NCI-H1105 treated with DMSO at 0.1 percent for 48 hours (cell line): ENCODE results near the gene PSMB8.

Source experiments
- DNase-seq: peaks from one replicate; lab custom pipeline; 2025; lab: John Stamatoyannopoulos, UW

Gene PSMB8

DNA sequence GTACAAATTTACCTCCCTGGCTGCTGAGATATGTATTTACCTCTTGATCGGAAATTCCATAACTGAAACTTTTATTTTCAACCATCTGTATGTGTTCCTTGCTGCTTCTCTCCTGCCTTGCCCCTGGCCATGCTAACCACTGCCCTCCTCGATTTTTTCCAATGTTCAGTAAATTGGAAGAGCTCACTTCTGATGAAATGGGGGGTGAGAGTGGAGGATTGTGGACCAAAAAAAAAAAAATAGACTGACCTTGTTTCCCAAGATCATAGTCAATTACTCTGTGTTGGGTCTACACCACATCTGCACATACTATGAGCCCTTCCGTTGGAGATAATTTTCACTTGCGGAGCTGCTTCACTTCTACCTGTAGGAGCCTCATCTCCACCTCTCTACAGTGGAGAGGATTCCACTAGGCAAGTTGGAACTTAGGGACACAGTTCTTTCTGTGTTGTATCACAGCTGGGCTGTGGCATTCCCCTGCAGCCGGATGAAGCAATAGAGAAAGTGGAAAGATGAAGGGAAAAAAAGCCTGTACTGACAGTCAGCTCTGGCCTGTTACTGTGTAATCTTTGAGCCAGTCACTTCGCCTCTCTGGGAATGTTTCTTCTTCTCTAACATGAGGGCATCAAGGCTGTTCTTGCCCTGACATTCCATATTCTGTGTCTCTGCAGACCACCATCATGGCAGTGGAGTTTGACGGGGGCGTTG lies 11.8 kb upstream of the PSMB8 start:
- no peak for DNase-seq

DNA sequence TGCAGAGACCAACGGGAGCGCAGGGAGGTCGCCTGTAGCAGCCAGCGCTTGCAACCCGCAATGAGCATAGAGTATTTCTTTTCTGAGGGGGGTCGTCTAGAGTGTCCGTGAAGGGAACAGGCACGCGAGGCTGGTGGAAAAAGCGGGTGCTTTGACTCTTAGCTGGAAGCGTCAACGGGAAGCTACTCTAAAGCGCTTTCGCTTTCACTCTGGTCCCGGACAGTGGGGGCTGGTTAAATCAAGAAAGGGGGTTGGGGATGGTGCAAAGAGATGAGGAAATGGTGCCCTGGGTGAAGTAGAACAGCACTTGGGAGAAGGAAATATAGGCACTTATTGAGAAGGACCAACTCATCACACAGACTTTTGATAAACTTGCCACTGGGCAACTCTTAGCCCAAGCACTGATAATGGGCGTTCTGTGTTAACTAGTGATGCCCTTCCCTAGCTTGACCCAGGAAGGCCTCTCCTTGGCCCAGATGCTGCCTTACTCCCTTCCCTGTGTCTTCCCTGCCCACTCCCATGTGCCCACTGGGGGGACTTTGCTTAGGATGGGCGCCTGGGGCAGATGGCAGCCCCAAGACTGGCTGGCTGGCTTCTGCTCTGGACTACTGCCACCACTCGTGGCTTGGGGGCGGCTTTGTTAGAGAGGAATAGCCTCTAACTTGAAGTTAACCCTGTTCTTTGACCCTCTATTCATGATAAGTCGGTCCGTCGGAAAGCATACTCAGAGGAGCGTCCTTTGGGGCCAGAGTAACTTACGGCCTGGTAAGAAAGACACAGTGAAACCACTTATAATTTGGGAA lies 10.7 kb upstream of the PSMB8 start:
- no peak for DNase-seq

DNA sequence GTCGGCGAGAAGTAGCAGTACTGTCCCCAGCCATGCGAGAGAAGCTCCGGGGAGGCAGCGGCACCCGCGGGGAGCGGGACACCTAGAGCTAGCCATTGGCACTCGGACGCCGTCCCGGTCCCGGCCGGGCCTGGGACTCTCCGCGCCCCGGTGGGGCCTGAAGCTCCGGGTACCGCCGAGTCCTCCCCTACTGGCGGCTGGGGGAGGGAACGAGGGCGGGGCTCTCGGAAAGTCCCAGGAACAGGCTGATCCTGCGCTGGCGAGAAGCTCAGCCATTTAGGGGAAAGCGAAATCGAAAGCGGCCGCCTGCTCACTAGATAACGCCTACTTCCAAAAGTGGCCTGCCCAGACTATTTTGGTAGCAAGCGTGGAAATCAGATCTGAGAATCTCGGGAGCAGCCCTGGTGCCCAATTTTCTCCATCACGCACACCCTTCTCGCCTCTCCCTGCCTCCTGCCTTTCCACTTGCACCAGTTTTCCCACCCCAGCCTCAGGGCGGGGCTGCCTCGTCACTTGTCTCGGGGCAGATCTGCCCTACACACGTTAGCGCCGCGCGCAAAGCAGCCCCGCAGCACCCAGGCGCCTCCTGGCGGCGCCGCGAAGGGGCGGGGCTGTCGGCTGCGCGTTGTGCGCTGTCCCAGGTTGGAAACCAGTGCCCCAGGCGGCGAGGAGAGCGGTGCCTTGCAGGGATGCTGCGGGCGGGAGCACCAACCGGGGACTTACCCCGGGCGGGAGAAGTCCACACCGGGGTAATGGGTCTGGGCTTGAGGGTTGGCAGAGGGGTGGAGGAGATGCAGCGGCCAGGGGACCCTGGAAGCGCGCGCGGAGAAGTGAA lies 9.9 kb upstream of the PSMB8 start, which contains the start of the genes PSMB9 and TAP1:
PSMB9 (plus strand) TSS at position 652 of the 835 bp plus-strand sequence; CDS start at position 690, 38 bp downstream.
TAP1 (minus strand) TSS at position 164 of the 835 bp plus-strand sequence; CDS start at position 96, 68 bp downstream.
- peak; percentile 76 for DNase-seq

DNA sequence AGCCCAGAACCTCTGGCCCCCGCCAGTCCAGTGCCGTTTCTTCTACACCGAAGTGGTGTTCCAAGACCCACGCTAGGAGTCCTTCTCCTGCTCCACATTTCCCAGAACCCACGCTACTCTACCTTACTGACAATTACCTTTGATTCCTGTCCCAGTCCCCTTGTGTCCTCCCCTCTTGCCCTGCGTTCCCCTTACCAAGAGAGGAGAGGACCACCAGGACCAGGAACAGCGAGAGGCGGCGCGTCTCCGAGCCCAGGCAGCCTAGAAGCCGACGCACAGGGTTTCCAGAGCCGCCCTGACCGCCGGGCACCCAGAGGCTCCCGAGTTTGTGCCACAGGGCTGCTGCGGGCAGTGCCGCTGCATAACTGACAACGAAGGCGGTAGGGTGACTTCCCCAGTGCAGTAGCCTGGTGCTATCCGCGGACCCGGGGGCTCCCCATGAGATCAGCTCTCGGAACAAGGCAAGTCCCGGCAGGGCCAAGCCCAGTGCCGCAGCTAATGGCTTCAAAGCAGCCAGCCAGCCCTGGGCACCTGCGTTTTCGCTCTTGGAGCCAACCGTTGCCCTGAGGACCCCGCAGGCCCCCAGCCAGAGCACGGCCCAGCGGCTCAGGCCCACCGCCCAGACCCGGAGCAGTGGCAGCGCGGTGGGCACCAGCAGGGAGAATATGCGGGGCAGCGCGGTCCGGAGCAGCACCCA lies 9.1 kb upstream of the PSMB8 start:
- peak; percentile 50 for DNase-seq

DNA sequence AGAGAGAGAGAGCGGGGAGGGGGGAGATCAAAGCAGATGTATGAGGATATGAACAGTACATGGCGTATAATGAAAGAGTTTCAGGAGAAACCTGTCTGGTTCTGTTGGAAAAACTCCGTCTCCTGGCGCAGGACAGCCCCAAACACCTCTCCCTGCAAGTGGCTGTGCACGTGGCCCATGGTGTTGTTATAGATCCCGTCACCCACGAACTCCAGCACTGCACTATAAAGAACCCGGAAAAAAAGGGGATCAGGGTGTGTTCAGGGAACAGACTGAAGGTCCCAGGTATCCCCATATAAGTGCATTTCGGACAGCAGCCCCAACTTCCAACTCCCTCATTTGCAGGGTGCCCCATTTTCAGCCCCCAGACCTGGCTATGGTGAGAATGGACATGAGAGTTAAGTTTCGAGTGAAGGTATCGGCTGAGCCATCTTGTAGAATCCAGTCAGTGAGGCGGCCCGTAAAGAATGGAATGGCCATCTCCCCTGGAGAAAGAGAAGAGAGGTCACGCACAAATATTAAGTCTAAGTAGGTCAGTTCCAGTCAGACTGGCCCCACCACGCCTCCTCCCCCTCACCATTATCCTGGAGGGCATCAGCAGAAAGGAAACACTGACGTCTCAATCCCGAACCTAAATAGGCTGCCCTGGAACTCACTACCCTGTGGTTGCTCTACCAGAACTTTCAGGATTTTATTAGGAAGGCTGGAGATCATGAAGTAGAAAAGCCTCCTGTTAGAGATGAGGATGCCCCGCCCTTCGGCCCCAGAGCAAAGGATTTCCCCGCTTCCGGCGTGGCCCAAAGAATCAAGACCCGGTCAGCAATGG lies 8.4 kb upstream of the PSMB8 start:
- DNase-seq = no peak

DNA sequence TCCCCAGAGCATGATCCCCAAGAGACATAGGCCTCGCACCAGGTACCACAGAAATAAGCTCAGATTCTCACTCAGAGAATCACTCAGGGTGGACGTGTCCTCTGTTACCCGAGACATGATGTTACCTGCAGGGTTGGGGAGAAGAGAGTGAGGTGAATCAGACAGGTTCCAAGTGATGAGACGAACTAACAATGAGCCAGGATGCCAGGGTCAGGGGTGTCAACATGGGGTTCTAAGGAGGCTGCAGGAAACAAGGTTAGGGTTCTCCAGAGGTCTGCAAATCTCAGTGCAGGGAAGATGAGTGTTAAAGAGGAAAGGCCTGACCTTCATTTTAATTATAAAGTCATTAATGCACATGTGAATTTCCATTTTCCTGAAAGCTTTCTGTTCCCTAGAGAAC lies 7.2 kb upstream of the PSMB8 start:
- no peak for DNase-seq

DNA sequence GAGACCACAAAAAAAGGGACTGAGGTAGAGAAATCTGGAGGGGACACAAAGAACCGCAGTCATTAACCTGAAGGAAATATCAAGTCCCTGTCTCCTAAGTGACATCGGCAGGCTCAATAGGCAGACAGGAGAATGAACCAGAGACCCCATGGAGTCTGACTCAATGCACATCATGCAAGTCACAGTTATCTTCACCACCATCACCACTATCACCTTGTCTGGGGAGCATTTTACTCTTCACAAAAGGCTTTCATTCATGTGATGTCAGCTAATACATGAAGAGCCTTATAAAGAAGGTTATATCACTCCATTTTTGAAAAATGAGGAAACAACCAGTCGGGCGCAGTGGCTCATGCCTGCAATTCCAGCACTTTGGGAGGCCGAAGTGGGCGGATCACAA lies 5.3 kb upstream of the PSMB8 start:
- no peak for DNase-seq

DNA sequence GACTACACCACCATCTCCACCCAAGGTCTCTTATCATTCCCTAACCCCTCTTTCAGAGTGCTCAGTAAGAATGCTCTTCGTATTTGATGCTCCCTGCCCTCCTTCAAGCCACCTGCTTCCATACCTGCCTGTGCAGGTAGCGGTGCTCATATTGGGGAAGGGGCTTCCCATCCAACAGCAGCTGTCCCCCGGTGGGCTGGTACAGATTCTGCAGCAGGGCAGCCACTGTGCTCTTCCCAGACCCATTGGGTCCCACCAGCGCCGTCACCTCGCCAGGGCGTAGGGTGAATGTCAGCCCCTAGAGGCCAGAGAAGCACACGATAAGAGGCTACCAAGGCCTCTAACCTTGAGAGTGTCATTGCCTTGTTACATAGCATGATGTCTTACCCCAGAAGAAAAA lies 3.9 kb upstream of the PSMB8 start:
- no peak for DNase-seq

DNA sequence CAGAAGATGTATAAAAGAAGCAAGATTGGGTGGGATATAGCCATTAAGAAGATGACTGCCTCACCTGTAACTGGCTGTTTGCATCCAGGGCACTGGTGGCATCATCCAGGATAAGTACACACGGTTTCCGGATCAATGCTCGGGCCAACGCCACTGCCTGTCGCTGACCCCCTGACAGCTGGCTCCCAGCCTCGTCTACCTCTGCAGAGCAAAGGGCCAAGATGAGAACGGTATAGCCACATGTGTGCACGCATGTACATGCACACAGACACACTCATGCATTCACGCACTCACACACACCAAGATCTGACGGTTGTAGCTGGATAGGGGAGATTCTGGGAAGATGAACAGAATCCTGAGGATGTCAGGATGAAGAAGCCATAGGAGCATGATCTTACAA lies 3.2 kb upstream of the PSMB8 start:
- DNase-seq = no peak

DNA sequence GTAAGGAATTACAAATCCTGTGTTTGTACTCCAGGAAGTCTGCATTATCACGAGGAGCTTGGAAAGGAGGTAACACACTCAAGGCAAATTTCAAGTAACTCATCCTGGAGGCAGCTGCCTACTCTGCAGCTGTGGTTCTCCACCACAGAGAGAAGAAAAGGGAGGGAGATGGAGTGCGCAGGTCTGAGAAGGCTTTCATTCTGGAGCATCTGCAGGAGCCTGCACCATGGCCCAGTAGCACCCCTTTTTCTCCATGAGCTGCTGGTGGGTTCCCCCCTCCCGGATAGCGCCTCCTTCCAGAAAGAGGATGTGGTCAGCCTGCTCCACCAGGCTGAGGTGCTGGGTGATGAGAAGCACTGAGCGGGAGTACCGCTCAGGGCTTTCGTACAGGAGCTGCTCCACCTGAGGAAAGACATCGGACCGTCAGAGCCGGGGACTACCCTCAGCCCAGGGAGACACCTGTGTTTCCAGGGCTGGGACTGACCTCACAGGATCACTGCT lies 1.6 kb upstream of the PSMB8 start:
- DNase-seq = no peak

DNA sequence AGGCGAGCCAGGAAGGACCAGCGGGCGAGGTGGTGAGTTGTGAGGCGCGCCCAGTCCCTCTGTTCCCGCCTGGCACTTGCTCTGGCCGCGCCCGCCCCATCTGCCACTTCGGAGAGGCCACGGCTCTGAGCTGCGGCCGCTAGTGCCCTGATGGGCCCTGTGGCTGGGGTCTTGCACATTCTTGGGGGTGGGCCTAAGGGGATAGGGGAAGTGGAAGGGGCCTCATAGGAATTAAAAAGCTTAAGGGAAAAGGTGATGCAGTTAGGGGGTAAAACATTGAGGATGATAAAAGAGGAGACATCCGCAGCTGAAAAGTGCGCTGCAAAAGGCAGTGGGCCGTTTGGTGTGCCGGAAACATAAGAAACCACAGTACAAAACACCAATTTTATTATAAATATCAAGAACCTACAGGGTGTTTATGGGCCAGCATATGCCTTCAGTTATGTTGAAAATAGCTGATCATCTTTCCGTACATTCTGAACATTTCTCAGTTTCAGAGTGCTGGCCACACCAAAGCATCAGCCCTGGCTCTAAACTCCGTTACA lies 1.1 kb upstream of the PSMB8 start:
- no peak for DNase-seq

DNA sequence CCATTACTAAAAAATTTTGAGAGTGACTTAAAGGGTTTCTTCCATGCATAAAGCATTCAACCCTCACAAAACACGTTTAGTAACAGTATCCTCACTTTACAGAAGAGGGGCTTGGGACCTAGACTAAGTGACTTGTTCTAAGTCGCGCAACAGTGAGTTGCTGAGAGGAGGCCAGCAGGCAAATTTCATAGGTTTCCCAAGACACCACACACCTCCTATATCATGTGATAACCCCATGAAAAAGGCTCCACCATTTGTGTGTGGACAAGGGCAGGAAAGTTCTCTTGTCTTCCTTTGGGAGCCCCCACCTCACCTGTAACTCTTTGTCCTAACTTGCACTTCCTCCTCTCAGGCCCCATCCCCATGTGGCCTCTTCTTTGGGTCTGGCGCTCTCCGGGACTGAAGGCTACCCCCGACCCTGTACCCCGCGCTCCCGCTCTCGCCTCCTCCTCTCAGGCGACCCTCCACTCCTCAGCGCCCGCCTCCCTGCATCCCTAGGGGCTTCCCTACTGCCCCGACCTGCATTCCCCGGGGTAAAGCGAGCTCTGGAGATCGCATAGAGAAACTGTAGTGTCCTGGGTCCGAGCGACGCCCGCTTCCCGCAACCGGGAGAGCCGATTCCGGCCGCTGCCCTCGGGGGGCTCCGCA lies 392 bp downstream of the PSMB8 start:
- no peak for DNase-seq

DNA sequence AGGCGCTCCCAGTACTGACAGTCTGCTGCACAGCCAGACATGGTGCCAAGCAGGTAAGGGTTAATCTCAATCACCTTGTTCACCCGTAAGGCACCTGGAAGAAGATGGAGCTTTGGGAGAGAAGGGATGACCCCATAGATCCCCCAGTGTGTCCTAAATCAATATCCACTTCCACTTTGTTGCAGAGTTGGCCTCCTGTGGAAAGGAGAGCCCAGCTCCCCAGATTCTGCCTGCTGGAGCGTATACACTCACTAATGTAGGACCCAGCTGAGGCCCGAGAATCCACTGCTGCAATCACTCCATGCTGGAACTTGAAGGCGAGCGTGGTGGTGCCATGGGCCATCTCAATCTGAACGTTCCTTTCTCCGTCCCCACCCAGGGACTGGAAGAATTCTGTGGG lies 1.2 kb downstream of the PSMB8 start:
- DNase-seq = no peak

DNA sequence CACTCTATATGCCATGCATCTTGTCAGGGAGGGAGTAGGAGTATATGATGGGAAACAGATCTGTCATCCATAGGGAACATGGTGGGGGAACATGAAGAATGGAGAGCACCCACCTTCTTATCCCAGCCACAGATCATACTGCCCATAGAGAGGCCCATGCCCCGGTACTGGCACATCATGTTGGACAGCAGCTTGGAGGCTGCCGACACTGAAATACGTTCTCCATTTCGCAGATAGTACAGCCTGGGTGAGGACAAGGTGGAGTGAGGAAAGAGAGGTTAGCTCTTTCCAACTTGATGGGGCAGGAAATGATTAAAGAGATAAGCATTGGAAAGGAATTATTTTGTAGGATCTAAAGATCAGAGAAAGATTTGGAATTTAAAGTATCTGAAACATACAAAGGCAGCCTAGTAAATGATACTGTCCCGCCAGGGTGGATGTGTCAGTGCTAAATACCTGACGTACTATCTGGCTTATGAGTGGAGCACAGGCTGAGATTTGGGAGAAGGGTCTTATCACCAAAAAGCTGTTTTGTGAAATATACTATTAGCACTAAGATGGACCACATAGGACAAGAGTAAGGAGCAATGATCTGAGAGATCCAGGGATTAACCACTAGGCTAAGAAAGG lies 1.7 kb downstream of the PSMB8 start:
- DNase-seq = no peak

DNA sequence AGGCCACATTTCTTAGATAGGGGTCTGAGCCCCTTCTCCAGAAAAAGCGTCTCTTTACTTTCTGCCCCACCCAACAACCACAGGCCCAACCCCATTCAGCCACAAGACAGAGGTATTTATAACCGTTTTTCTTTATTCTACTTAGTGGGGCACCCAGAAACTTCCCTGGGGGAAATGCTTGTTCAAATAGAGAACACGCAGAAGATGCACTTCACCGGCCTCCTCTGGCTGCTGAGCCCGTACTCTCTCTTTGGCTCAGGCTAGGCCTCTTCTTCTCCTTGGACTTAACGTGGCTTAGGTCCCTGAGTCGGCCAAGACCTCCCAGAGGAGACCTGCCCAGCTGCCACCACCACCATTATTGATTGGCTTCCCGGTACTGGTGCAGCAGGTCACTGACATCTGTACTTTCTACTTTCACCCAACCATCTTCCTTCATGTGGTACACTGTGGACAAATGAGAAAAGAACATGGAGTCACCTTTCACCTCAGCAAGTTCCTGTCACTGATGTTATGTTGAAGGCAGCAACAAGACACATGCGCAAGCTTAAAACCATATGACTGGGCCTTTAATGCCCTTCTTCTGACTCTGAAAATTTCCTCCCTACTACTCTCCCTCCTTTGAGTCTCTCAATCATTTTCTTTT lies 3.1 kb downstream of the PSMB8 start:
- DNase-seq = no peak

DNA sequence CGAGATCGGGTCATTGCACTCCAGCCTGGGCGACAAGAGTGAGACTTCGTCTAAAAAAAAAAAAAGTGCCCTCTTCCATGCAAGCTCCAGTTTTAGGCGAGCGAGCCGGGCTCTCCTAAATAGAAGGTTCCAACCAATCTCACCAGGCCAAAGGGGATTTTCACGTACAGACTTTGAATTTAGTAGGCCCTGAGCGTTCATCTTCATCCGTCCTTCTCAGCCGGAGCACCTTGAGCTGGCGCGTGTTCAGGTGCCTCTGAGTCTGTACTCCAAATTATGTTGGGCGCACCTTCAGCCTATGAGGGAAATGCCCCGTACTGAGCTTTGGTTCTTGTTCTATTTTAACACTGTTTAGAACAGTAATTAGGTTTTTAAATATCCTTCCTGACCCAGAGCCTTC lies 4.5 kb downstream of the PSMB8 start:
- DNase-seq = no peak

DNA sequence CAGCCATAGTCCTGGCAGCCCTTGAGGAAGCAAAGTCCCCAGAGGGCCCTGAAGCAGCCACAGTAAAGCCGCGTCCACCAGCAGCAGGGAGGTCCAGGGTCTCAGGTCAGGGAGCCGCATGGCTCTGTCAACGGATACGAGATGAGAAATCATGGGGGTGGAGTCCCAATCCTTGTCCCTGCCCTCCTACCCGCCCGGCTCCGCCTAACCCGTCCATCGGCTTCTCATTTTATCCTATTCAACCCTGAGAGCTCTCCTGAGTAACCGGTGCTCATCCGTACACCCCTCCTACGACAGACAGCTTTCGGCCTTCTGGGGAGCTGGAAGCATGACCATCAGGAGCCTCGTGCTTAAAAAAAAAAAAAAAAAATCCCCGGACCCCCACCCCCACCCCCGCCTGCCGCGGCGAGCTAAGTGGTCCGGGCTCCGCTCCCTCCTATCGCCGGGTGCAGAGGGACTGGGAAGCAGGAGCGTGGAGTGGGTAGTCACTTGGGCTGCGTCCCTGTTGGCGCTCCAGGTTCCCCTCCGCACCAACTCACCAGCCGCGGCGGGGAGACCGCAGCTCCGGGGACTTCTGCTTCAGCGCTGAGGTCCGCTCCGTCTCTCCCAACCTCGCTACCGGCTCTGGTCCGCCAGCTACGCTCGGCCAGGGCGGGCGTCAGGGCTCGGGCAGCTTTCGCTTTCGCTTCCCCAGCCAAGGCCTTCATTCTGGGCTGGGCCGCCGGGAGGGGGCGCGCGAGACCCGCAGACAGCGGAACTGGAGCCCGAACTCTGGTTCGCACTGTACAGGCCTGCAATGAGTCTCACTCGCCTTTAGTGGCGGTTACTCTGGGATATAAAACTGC lies 5.5 kb downstream of the PSMB8 start, which contains the start of gene TAP2:
TAP2 (minus strand) TSS at position 626 of the 845 bp plus-strand sequence; CDS start at position 120, 506 bp downstream.
- peak; percentile 87 for DNase-seq

DNA sequence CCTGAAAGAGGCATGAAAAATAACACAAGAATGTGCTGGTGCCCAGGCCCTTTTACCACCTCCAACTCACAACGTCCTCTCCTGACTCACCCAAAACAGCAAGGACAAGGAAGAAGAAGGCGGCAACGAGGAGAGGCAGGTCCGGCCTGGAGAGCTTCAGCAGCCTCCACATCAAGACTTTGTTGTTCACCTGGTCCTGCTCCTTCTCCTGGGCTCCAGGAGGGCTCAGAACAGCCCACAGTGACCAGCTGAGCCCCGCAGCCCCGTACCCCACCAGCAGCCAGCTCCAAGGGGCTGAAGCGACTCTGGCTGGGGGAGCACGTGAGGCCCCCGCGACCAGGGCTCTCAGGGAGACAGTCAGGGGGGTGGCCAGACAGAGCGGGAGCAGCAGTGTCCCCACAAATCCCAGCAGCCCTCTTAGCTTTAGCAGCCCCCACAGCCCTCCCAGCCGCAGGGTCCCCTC lies 6.2 kb downstream of the PSMB8 start:
- DNase-seq = no peak
